NCI-H2029 treated with DMSO at 0.1 percent for 48 hours (cell line): ENCODE results near the gene RPS19BP1.

Experiments
- DNase-seq: peaks from one replicate; lab custom pipeline; 2025; lab: John Stamatoyannopoulos, UW

RPS19BP1 gene

GRCh38 chr22:39490135-39490798, 42.3 kb downstream of the RPS19BP1 start:
- peak; percentile 39 for DNase-seq

GRCh38 chr22:39489094-39490068, 43.2 kb downstream of the RPS19BP1 start:
- DNase-seq: no peak

- no peak for DNase-seq
Observed at GRCh38 chr22:39488563-39489083, 43.9 kb downstream of the RPS19BP1 start.

GRCh38 chr22:39487826-39488520, 44.6 kb downstream of the RPS19BP1 start:
- DNase-seq: no peak

GRCh38 chr22:39486951-39487825, 45.4 kb downstream of the RPS19BP1 start:
- no peak for DNase-seq

GRCh38 chr22:39482768-39483167, 49.8 kb downstream of the RPS19BP1 start:
- DNase-seq: no peak

- DNase-seq: no peak
Observed at GRCh38 chr22:39481595-39481994, 51.0 kb downstream of the RPS19BP1 start.

GRCh38 chr22:39481054-39481453, 51.5 kb downstream of the RPS19BP1 start:
- DNase-seq: no peak

GRCh38 chr22:39480557-39480956, 52.0 kb downstream of the RPS19BP1 start:
- DNase-seq: no peak

- no peak for DNase-seq
Observed at GRCh38 chr22:39479254-39479653, 53.3 kb downstream of the RPS19BP1 start.
